GM18517 (cell line): Measurements from ENCODE around the gene HYAL4.
"Not testable (repeated sequence)": the region's sequence is repeated elsewhere in the genome, so short reads cannot be mapped to it uniquely, and the experiment has no call there.

Source experiments
- ATAC-seq: cut with Tn5 transposase; IDR thresholded peaks from one replicate; pipeline ENCODE4 v1.9.1; 2021; ENCODE audit warnings: mild to moderate bottlenecking, moderate library complexity; ENCODE audit not compliant: unreplicated experiment

Gene HYAL4

GRCh38 chr7:123846217-123846891, 1.4 kb downstream of the HYAL4 start:
- no peak for ATAC-seq

- ATAC-seq: no peak
These were observed 2.9 kb downstream of the HYAL4 start for GRCh38 chr7:123847868-123848267.

GRCh38 chr7:123849855-123850254, 4.9 kb downstream of the HYAL4 start:
- no peak for ATAC-seq

GRCh38 chr7:123851404-123851803, 6.4 kb downstream of the HYAL4 start:
- not testable (repeated sequence) for ATAC-seq

- not testable (repeated sequence) for ATAC-seq
These were observed 9.3 kb downstream of the HYAL4 start for GRCh38 chr7:123854291-123854690.

GRCh38 chr7:123856428-123856827, 11.5 kb downstream of the HYAL4 start:
- ATAC-seq: not testable (repeated sequence)

- no peak for ATAC-seq
These were observed 15.9 kb downstream of the HYAL4 start for GRCh38 chr7:123860848-123861247.

- ATAC-seq: no peak
These were observed 17.8 kb downstream of the HYAL4 start for GRCh38 chr7:123862775-123863174.

- ATAC-seq: no peak
These were observed 18.5 kb downstream of the HYAL4 start for GRCh38 chr7:123863461-123863860.

GRCh38 chr7:123864012-123864411, 19.0 kb downstream of the HYAL4 start:
- ATAC-seq: no peak

GRCh38 chr7:123864436-123864835, 19.5 kb downstream of the HYAL4 start:
- no peak for ATAC-seq

- no peak for ATAC-seq
These were observed 20.0 kb downstream of the HYAL4 start for GRCh38 chr7:123864966-123865365.

- ATAC-seq: peak; percentile 93
These were observed 20.6 kb downstream of the HYAL4 start for GRCh38 chr7:123865517-123866117.

GRCh38 chr7:123867225-123867624, 22.3 kb downstream of the HYAL4 start:
- no peak for ATAC-seq

- ATAC-seq: peak; percentile 87
These were observed 27.3 kb downstream of the HYAL4 start for GRCh38 chr7:123871998-123872867.

GRCh38 chr7:123872908-123873307, 27.9 kb downstream of the HYAL4 start:
- ATAC-seq: no peak

- ATAC-seq: no peak
These were observed 31.7 kb downstream of the HYAL4 start for GRCh38 chr7:123876557-123877256.

- ATAC-seq: no peak
These were observed 34.7 kb downstream of the HYAL4 start for GRCh38 chr7:123879628-123880027.

- ATAC-seq: no peak
These were observed 36.3 kb downstream of the HYAL4 start for GRCh38 chr7:123881300-123881699.

- no peak for ATAC-seq
These were observed 38.2 kb downstream of the HYAL4 start for GRCh38 chr7:123883154-123883553.

- no peak for ATAC-seq
These were observed 43.2 kb downstream of the HYAL4 start for GRCh38 chr7:123888192-123888591.
